Activated T-helper 1 cell treated with Interleukin-2 at 50 U/mL for 16 hours (primary cell): Measurements from ENCODE around the gene HHATL.

ENCODE experiments used
- DNase-seq: peaks from one replicate; pipeline ENCODE4 v3.0.0-alpha.2; 2020; ENCODE audit warnings: low read depth

HHATL gene

DNA sequence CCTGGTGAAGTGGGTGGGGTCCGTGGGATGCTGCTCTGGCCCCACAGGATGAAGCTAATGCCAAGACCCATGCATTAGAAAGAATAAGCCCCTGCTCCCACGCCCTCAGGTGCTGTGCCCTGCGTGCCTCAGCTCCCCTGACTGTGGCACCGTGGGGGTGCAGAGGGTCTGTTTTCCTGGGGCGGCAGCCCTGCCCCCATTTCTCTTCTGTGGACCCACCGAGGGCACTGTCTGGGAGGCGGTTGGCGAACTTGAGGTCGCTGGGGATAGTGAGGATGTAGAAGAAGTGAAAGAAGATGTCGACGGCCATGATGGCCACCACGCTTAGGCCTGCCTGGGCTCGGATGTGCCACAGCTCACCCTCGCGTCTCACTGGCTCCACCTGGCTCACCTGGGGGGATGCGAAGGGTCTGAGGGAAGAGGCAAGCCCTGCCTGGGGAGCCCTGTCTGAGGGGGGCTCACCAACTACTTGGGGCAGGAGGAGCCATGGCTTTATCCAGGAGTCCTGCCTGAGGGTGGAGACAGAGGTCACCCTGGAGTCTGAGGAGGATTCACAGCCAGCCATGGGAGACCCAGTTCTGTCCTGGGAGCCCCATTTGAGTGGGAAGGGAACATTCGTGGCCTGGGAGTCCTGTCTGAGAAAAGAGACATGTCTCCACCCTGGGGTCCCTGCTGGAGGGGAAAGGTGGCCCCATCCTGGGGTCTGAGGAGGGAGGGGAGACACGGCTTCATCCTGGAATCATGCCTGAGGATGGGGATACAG, 5.1 kb downstream of the HHATL start:
- DNase-seq = no peak

GRCh38 chr3:42696356-42697288, 6.0 kb downstream of the HHATL start:
- no peak for DNase-seq

DNA sequence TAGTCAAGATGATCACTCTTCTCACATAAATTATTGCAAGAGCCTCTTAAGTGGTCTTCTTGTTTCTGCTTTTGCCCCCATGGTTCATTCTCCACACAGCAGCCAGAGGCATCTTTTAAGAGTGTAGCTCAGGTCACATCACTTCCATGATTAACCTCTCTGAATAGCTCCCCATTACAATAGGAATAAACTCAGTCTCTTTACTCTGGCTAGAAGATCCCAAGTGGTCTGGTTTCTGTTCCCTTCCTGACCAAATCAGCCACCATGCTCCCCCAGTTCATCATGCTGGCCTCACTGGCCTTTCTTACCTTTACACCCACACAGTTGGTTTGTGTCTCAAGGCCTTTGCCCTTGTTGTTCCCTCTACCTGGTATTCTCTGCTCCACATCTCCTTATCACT, 8.2 kb downstream of the HHATL start:
- no peak for DNase-seq

- no peak for DNase-seq
Measured at GRCh38 chr3:42693530-42693930, 9.1 kb downstream of the HHATL start.

DNA sequence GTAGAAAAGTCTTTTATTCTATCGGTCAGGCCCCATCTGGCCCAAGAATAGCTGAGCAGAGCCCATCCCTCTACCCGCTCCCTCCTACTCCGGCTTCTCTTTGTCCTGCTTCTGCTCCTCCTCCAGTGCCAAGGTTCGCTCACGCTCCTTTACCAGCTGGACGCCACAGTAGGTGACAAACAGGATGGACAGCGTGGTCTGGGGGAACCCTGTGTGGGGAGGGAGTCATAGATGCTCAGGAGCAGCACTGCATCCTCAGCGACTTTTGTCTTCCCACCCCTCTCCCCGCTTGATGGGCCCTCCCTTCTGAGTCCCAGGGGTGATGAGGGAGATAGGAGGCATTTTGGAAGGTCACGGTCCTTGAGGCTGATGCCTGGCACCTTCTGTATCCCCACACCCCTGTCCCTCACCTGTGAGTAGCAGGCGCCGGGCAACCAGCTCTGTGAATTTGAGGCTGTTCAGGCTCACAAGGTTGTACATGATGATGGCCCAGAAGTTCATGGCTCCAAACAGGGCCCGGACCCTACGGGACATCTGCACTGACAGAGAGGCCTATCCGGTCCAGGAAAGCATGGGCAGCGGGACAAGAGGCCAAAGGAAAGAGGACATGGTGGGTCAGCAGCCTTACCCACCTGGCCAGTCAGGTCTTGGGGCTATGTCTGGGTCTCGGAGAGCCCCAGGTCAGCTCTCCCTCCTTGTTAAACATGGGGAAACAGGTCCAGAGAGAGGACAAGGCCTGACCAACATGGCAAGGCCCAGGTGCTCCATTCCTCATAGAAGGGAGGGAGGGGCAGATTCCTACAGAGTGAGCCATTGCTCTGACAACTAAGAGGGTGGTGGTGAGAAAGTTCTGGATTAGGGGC, 9.7 kb downstream of the HHATL start:
- no peak for DNase-seq

DNA sequence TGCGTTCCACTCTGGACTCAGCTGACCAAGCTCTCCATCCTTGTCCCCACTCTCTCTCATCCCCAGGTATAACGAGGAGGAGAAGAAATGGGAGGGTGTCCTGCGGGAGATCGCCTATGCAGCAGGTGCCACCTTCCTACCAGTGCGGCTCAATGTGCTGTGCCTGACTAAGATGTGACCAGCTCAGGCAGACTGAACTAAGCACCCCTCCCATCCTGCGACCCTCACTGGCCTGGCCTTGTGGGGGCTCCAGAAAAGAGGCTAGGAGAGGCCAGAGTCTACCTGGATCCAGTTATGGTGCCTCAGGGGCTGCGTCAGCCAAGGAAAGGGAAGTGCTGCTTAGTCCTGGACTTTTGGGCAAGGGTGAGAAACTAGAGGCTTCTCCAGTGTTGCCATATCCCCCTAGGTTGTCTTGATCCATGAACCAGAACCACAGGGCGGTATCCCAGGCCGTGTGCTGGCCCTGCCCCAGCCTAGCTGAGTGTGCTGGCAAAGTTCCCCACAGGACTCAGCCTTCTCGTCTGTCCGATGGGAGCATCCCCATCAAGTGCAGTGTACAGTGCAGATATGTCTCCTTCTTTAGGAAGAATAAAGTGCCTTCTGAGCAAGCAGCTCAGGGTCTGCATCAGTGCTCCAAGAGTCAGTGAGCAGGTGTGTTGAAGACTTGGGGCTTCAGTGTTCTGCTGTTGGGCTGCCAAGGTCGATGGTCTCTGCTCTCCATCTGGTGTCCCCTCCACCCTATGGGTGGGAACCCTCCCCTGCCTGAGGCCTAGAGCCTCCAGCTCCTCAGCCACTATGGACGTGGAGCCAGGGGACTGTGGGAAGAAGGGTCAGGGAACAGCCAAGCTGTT, 10.6 kb downstream of the HHATL start:
- no peak for DNase-seq

DNA sequence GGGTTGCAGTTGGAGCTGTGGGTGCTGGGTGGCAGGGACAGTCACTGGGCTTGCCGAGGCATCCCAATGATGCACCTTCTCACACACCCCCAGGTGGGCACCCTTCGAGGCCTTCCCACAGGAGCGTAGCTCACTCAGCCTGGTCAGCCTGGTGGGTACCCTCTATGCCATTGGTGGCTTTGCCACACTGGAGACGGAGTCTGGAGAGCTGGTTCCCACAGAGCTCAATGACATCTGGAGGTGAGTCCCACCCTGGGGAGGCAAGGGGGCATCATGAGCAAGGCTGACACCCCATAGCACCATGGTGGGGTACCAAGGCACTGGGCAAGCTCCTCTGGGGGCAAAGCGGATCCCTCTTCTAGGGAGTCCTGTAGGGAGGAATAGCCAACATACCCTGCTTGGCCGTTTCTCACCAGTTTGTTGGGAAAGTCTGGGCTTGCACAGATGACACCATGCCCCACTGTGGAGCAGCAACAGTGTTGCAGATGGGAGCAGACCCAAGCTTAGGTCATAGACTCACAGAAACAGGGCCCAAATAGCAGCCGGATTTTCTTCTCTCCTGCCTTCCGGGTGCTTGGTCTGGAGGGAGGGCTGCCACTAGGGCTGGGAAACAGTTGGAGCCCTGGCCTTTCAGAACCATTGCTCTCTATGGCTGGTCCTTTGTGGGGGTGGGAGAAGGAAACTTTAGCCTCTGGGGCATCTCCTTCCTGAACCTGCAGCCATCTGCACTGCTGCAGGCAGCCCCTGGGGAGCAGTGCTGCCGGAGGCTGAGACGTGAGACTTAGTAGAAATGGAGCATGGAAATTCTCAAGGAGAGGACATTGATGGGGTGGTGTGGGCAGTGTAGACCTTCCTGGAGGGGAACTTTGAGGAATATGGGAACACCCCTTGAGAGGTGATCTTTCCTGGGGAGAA, 11.6 kb downstream of the HHATL start:
- DNase-seq = no peak

DNA sequence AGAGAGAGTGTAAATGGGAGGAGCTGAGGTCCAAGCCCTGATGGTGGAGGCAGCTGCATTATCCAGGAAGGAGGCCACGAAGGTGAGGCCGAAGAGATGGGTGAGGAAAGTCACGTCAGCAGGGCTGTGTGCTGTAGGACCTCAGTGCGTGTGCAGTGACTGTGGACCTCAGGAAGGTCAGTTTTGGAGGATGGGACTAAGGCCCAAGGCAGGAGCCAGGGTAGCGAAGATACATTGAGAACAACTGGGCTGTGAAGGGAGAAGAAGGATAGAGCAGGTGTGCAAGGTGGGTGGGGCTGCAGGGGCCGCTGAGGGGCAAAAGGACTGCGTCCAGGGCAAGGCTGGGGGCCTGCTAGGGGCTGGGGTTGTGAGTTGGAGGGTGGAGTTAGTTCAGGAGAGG, 12.4 kb downstream of the HHATL start:
- no peak for DNase-seq

DNA sequence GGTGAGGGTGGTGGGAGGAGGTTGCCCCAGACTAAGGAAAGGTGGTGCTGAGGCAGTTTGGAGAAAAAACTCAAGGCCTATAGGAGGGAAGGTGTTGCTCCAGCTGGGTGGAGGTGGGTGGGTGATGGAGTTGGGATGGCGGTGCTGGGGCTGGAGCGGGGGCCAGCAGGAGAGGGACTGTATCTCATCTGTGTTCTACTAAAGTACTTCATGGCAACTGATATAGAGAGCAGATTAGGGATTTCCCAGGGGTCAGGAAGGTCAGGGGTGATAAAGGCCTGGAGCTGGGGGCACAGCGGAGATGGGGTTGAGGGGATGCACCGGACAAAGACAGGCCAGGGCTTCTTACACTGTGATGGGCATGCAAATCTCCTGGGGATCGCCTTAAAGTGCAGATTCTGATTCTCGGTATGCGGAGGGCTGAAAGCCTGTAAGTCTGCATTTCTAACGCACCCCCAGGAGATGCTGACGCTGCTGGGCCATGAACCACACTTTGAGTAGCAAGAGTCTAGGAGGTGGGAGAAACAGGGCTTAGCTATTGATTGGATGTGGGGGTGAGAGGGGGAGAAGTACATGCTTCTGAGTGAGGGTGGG, 13.1 kb downstream of the HHATL start:
- DNase-seq = no peak

- no peak for DNase-seq
Measured at GRCh38 chr3:42688487-42689420, 13.8 kb downstream of the HHATL start.

DNA sequence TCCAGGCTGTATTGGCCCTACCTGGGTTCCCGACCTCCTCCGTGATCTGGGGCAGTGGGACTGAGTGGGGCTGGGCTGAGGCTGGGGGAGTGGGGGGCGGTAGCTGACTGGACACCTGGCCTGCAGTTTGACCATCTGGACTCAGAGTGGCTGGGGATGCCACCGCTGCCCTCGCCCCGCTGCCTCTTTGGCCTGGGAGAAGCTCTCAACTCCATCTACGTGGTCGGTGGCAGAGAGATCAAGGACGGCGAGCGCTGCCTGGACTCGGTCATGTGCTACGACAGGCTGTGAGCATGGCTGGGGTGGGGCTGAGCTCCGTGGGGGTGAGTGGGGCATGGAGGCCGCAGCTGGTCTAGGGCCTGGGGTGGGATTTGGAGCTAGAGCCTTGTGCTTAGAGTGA, 14.6 kb downstream of the HHATL start:
- no peak for DNase-seq

DNA sequence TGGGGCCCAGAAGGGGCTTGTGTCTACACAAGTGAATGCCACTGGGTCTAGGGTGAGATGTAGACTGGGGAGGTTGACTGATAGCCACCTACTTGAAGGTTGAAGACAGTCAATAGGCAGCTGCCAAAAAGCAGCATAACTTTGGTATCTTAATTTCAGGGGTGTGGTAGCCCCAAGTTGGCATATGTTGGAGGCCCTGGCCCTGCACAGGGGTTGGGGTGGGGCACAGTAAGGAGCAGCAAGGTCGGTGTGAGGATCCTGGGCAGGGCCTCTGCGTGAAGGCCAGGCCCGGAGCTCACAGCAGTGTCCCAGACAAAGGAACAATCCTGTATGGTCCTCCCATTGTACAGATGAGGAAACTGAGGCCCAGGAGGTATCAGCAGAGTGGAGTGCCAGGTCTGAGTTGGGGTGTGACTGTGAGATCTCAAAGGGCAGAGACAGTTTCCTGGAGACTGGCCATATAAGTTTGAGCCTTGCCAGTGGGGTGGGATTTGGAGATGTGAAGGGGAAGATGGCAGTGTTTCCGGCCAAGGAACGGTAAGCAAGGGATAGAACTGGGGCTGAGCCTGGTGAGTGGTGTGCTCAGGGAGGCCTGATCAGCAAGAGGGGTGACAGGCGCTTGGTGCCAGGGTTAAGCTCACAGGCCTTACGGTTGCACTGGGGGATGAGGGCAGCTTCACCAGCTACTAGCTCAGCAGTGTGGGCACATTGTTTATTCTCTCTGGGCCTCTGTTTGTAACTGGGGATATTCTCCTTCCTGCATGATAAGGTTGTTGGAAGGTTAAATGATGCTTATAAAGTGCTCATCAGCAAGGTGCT, 15.6 kb downstream of the HHATL start:
- DNase-seq = no peak

GRCh38 chr3:42685891-42686820, 16.4 kb downstream of the HHATL start:
- DNase-seq = no peak

DNA sequence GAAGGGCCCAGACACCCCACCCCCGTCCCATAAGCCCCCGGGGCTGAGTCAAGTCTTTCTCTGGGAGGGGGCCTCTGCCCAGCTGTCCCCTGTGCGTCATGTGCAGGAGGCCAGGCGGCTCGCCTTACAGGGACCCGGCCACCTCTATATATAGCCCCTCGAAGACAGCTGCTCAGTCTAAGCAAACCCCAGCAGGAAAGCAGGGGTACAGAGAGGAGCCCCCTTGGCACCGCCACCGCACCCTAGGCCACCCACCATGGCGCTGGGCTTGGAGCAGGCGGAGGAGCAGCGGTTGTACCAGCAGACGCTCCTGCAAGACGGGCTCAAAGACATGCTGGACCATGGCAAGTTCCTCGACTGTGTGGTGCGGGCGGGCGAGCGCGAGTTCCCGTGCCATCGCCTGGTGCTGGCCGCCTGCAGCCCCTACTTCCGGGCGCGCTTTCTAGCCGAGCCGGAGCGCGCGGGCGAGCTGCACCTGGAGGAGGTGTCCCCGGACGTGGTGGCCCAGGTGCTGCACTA, 17.2 kb downstream of the HHATL start, which contains the start of gene KLHL40:
Gene KLHL40, plus strand, starts transcription at position 175 of the 519 bp plus-strand sequence. Its CDS starts 82 bp downstream, at position 257.
- no peak for DNase-seq

- DNase-seq = no peak
Measured at GRCh38 chr3:42684632-42685362, 17.8 kb downstream of the HHATL start.
